PFSK-1 (cell line): ENCODE results near the gene HSPA8.

Source experiments
- FOXP2 ChIP-seq: optimal IDR thresholded peaks from 2 replicates; pipeline ENCODE3; 2011; ENCODE audit warnings: borderline replicate concordance, control low read depth, inconsistent platforms; ENCODE audit not compliant: insufficient read depth; ENCODE audit errors: extremely low read length, extremely low read depth
- POLR2AphosphoS5 ChIP-seq: IDR thresholded peaks from 2 replicates; pipeline ENCODE4 v1.6.1; 2012; ENCODE audit warnings: low read depth, mild to moderate bottlenecking, control low read depth, low read length, moderate library complexity
- SIN3A ChIP-seq: IDR thresholded peaks from 2 replicates; pipeline ENCODE4 v1.6.1; 2012; ENCODE audit warnings: mild to moderate bottlenecking, low read length, moderate library complexity, borderline replicate concordance; ENCODE audit not compliant: insufficient read depth
- TF ChIP-seq, protein P1 (sequence below), 2 experiments: IDR thresholded peaks; 2 replicates each; pipeline versions ENCODE4 v1.6.1 to v1.8.0; 2011 to 2012; ENCODE audit warnings: low read depth in 2 of 2, low read length in 2 of 2, control low read depth in 1 of 2, inconsistent platforms in 1 of 2, mild to moderate bottlenecking in 1 of 2, moderate library complexity in 1 of 2; ENCODE audit not compliant: insufficient read depth in 1 of 2

DNA sequence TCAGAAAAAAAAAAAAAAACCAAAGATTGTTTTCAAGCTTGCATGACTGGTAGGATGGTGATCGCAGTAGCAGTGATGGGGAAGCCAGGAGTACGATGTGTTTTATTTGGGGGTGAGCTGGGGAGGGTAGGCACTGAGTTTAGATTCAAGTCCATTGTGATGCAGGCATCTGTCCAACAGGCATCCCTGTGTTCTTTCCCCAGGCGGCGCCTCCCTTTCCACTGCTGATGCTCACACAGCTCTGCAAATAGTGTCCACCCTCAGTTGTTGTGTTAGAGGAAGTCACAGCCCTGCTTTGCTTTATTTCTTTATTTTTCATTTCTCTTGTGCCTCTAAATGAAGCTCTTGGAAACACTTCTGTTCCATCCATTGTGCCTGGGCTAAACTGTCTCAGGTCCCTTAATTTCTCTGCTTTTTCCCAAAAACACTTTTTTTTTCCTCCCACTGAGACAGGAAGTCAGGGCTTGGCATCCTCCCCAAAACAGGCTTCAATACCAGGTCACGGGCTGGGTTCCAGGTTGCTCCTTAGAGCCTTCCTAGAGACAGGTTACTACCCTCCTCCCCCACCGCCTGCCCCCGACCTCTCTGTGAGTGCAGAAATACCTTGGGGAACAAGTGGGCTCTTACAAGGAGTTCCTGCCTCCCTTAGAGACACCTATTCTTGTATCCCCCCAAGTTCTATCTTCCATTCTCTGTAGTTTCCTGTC, 38.6 kb upstream of the HSPA8 start:
- TF ChIP-seq, protein P1, sequence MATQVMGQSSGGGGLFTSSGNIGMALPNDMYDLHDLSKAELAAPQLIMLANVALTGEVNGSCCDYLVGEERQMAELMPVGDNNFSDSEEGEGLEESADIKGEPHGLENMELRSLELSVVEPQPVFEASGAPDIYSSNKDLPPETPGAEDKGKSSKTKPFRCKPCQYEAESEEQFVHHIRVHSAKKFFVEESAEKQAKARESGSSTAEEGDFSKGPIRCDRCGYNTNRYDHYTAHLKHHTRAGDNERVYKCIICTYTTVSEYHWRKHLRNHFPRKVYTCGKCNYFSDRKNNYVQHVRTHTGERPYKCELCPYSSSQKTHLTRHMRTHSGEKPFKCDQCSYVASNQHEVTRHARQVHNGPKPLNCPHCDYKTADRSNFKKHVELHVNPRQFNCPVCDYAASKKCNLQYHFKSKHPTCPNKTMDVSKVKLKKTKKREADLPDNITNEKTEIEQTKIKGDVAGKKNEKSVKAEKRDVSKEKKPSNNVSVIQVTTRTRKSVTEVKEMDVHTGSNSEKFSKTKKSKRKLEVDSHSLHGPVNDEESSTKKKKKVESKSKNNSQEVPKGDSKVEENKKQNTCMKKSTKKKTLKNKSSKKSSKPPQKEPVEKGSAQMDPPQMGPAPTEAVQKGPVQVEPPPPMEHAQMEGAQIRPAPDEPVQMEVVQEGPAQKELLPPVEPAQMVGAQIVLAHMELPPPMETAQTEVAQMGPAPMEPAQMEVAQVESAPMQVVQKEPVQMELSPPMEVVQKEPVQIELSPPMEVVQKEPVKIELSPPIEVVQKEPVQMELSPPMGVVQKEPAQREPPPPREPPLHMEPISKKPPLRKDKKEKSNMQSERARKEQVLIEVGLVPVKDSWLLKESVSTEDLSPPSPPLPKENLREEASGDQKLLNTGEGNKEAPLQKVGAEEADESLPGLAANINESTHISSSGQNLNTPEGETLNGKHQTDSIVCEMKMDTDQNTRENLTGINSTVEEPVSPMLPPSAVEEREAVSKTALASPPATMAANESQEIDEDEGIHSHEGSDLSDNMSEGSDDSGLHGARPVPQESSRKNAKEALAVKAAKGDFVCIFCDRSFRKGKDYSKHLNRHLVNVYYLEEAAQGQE (IDR thresholded peaks at IDR 0.05; ENCODE audit: insufficient read depth in 1 of 2, low read depth in 2 of 2, low read length in 2 of 2), result 0 out of 4 replicates have a peak, but pooled peaks of 1 of the 2 experiments have one; percentile 29
- TF ChIP-seq POLR2AphosphoS5 (no peak), FOXP2 (no peak), SIN3A (no peak)
